Right ventricle myocardium superior (tissue), 1 donor: Measurements from ENCODE around the gene CXCR2. TPM values are rescaled to one million over a fixed set of nuclear protein-coding genes. Genes with fewer than 3 reads are reported as not detected.
A peak's percentile ranks its signal among the peaks of the same experiment; 100 is the strongest.
"Not testable (repeated sequence)": the region's sequence is repeated elsewhere in the genome, so short reads cannot be mapped to it uniquely, and the experiment has no call there.

Experiments
- ATAC-seq: fragments of 200-7000 bp; cut with Tn5 transposase; one replicate; pipeline ENCODE4 v1.9.1; 2020; ENCODE audit warnings: mild to moderate bottlenecking; ENCODE audit not compliant: poor library complexity
- DNase-seq: peaks from one replicate; pipeline ENCODE4 v3.0.0-alpha.2; 2020
- intact Hi-C: fragments of 100-400 bp; cut with DNase I; formaldehyde crosslinking; loops from one replicate; pipeline ENCODE4 v1.11.2; 2022
- long read RNA-seq: library from polyadenylated mRNA; unstranded; transcript quantifications from one replicate; pipeline ENCODE4 v2.0.0, GENCODE V29; 2021
- total RNA-seq: library from RNA; stranded (reverse); fragmentation: NEBNext Ultra II Directional; extraction: Animal tissue kit (Norgen Biotek cat#: 25700); gene quantifications from one replicate; pipeline ENCODE4 v1.2.1, GENCODE V29; 2021
- donor health status: DM: no; HTN: yes; CAD: no; lungs with severe emphysema.

The CXCR2 gene
- 0.89 TPM for total RNA-seq
- long read RNA-seq, partial matches to known transcripts = 0 of 1 reads
- long read RNA-seq, other reads (novel, unspliced or antisense) = 1 of 1 reads

- peak; percentile 68 for DNase-seq
- intact Hi-C loops = no loop called here
- ATAC-seq = peak; percentile 76
Observed at GRCh38 chr2:218125626-218126080, at the start of gene CXCR2. CXCR2 (plus strand) TSS chr2:218126028; CDS start chr2:218134802, 8,774 bp downstream.

GRCh38 chr2:218077464-218078216, 48.2 kb upstream of the CXCR2 start:
- intact Hi-C loops = no loop called here
- ATAC-seq (no peak), DNase-seq (no peak)

- DNase-seq (no peak), ATAC-seq (no peak)
- intact Hi-C loops = no loop called here
Observed at GRCh38 chr2:218079943-218080913, 45.6 kb upstream of the CXCR2 start.

- intact Hi-C loops = no loop called here
- ATAC-seq (no peak), DNase-seq (no peak)
Observed at GRCh38 chr2:218081063-218081462, 44.8 kb upstream of the CXCR2 start.

GRCh38 chr2:218081695-218082094, 44.1 kb upstream of the CXCR2 start:
- intact Hi-C loops = no loop called here
- ATAC-seq = no peak

GRCh38 chr2:218082586-218083351, 43.1 kb upstream of the CXCR2 start:
- DNase-seq (no peak), ATAC-seq (no peak)
- intact Hi-C loops = no loop called here

More at GRCh38 chr2:218081695-218082094, 44.1 kb upstream of the CXCR2 start:
- no peak for DNase-seq

GRCh38 chr2:218083352-218083676, 42.5 kb upstream of the CXCR2 start:
- intact Hi-C loops = no loop called here
- no peak for ATAC-seq

GRCh38 chr2:218086478-218086877, 39.4 kb upstream of the CXCR2 start:
- no peak for DNase-seq
- intact Hi-C loops = no loop called here
- no peak for ATAC-seq

More at GRCh38 chr2:218083352-218083676, 42.5 kb upstream of the CXCR2 start:
- no peak for DNase-seq

GRCh38 chr2:218089259-218089658, 36.6 kb upstream of the CXCR2 start:
- intact Hi-C loops = no loop called here
- no peak for ATAC-seq
- no peak for DNase-seq

- ATAC-seq (no peak), DNase-seq (no peak)
- intact Hi-C loops = no loop called here
Observed at GRCh38 chr2:218091746-218092145, 34.1 kb upstream of the CXCR2 start.

- ATAC-seq (no peak), DNase-seq (no peak)
- intact Hi-C loops = no loop called here
Observed at GRCh38 chr2:218093879-218094278, 31.9 kb upstream of the CXCR2 start.

GRCh38 chr2:218095853-218096252, 30.0 kb upstream of the CXCR2 start:
- ATAC-seq = no peak
- intact Hi-C loops = no loop called here

GRCh38 chr2:218097975-218098374, 27.9 kb upstream of the CXCR2 start:
- no peak for ATAC-seq
- no peak for DNase-seq
- intact Hi-C loops = no loop called here

More at GRCh38 chr2:218095853-218096252, 30.0 kb upstream of the CXCR2 start:
- DNase-seq = no peak

GRCh38 chr2:218108834-218109233, 17.0 kb upstream of the CXCR2 start:
- DNase-seq, intact Hi-C loops, ATAC-seq: not testable (repeated sequence)

GRCh38 chr2:218121789-218122188, 4.0 kb upstream of the CXCR2 start:
- intact Hi-C loops, ATAC-seq, DNase-seq: not testable (repeated sequence)

- DNase-seq, intact Hi-C loops, ATAC-seq: not testable (repeated sequence)
Observed at GRCh38 chr2:218122286-218122685, 3.5 kb upstream of the CXCR2 start.

GRCh38 chr2:218123986-218124385, 1.8 kb upstream of the CXCR2 start:
- DNase-seq (no peak), ATAC-seq (no peak)
- intact Hi-C loops = no loop called here

GRCh38 chr2:218125095-218125494, 733 bp upstream of the CXCR2 start:
- intact Hi-C loops = no loop called here
- ATAC-seq (peak; percentile 82), DNase-seq (no peak)
